AG04449 (cell line): ENCODE measurements around the gene ARHGAP8.

Source experiments
- CTCF ChIA-PET: fragments of 350-600 bp; formaldehyde crosslinking; extraction: SDS; loops from one replicate; lab custom pipeline; 2021; ENCODE audit warnings: antibody characterized with exemption; lab: Yijun Ruan, JAX
- POLR2A ChIA-PET: fragments of 400-600, 350-600 bp; formaldehyde crosslinking; extraction: SDS; loops from one replicate; lab custom pipeline; 2020; ENCODE audit warnings: antibody characterized with exemption, inconsistent platforms; lab: Yijun Ruan, JAX
- DNase-seq: peaks from one replicate; pipeline ENCODE4 v3.0.0-alpha.2; 2010; ENCODE audit warnings: low read depth, low spot score
- H3K4me3 ChIP-seq: 2 replicates; pipeline ENCODE4 v1.5.1; 2011; ENCODE audit warnings: low read depth, mild to moderate bottlenecking, control low read depth, low read length
- CTCF ChIP-seq: IDR thresholded peaks from one replicate; pipeline ENCODE4 v1.5.1; 2011; ENCODE audit warnings: mild to moderate bottlenecking, moderate library complexity, low read length, control low read depth, inconsistent platforms; ENCODE audit not compliant: insufficient read depth; ENCODE audit errors: missing control alignments

ARHGAP8 gene

GRCh38 chr22:44754998-44755397, 2.6 kb downstream of the ARHGAP8 start:
- ChIA-PET POLR2A (no interaction called here), CTCF (no interaction called here)
- no peak for DNase-seq
- no peak for TF ChIP-seq CTCF
- no peak overlapping the region for H3K4me3 ChIP-seq

DNA sequence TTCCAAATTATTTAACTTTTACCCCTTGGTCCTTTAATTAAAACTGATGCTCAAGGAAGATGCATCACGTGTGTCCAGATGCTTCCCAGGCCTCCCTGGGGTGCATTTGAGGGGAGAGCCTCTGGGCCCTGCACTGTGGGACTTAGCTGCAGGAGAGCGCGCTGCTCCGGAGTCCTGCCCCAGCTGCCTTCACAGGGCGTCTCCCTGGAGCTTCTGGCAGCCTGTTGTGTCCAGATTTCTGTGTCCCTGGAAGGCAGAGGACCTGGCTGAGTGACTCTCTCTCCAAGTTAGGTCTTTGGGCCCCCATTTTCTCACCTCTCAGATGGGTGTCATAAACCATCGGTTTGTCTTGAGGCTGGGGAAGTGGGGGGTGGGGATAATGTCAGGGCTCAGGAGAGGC, 3.0 kb downstream of the ARHGAP8 start:
- DNase-seq = no peak
- ChIA-PET POLR2A (no interaction called here), CTCF (interaction anchor here (1.5 kb wide), 1 partner anchor 65 kb away, joined by 4 read pairs; no protein-coding TSS in a partner anchor)
- no peak overlapping the region for H3K4me3 ChIP-seq
- no peak for TF ChIP-seq CTCF

DNA sequence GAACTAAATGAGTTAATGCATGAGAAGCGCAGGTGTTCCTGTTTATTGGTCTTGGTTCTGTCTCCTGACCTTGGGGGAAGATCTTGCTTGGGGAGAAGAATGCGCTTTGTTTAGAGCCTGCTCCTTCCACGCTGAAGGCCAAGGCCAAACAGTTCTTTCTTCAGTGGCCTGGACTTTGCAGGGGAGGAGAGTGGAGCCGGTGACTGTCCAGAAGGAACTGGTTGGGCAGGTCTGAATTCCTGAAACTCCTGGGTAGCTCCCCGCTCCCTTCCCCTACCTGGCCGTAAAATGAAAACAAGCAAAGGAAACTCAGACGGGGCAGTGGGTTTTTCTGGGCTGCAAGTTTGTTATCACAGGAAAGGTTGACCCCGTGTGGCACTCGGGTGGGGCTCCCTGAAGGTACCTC, 3.6 kb downstream of the ARHGAP8 start:
- TF ChIP-seq CTCF = no peak
- ChIA-PET CTCF (interaction anchor here (1.5 kb wide), 1 partner anchor 64 kb away, joined by 4 read pairs; no protein-coding TSS in a partner anchor), POLR2A (no interaction called here)
- no peak for DNase-seq
- H3K4me3 ChIP-seq = no peak overlapping the region

- H3K4me3 ChIP-seq = no peak overlapping the region
- POLR2A ChIA-PET = no interaction called here
- DNase-seq = peak; percentile 7
- CTCF ChIA-PET = no interaction called here
- TF ChIP-seq CTCF = no peak
Measured at GRCh38 chr22:44758344-44758973, 6.1 kb downstream of the ARHGAP8 start.

- CTCF ChIA-PET = interaction anchor here (1.6 kb wide), 1 partner anchor 24 kb away, joined by 3 read pairs; no protein-coding TSS in a partner anchor
- H3K4me3 ChIP-seq = no peak overlapping the region
- no peak for TF ChIP-seq CTCF
- POLR2A ChIA-PET = no interaction called here
- no peak for DNase-seq
Measured at GRCh38 chr22:44759001-44759400, 6.6 kb downstream of the ARHGAP8 start.

GRCh38 chr22:44759430-44760310, 7.3 kb downstream of the ARHGAP8 start:
- ChIA-PET CTCF (interaction anchor here (1.5 to 1.6 kb wide), 2 partner anchors 24 to 75 kb away, joined by 3 to 4 read pairs; no protein-coding TSS in a partner anchor), POLR2A (no interaction called here)
- TF ChIP-seq CTCF = no peak
- no peak overlapping the region for H3K4me3 ChIP-seq
- DNase-seq = no peak
